ENCODE data around the gene SPC24.

- TF ChIP-seq CTCF (IDR thresholded peaks at IDR 0.05; ENCODE audit: low read depth, low read length, poor library complexity, severe bottlenecking) (no peak), EZH2phosphoT487 (IDR thresholded peaks at IDR 0.05; ENCODE audit: borderline replicate concordance, low read length) (no peak)
These were observed 56.7 kb downstream of the SPC24 start for GRCh38 chr19:11098861-11099260.
